ENCODE data around the gene POLR2E.

Gene POLR2E

GRCh38 chr19:1093330-1093729 is 1.8 kb downstream of the POLR2E start:
- no peak for DNase-seq

- DNase-seq: no peak
Observed at GRCh38 chr19:1091544-1092175, 3.5 kb downstream of the POLR2E start.

- no peak for DNase-seq
Observed at GRCh38 chr19:1090731-1091543, 4.2 kb downstream of the POLR2E start.

- DNase-seq: no peak
Observed at GRCh38 chr19:1089891-1090290, 5.3 kb downstream of the POLR2E start.

DNA sequence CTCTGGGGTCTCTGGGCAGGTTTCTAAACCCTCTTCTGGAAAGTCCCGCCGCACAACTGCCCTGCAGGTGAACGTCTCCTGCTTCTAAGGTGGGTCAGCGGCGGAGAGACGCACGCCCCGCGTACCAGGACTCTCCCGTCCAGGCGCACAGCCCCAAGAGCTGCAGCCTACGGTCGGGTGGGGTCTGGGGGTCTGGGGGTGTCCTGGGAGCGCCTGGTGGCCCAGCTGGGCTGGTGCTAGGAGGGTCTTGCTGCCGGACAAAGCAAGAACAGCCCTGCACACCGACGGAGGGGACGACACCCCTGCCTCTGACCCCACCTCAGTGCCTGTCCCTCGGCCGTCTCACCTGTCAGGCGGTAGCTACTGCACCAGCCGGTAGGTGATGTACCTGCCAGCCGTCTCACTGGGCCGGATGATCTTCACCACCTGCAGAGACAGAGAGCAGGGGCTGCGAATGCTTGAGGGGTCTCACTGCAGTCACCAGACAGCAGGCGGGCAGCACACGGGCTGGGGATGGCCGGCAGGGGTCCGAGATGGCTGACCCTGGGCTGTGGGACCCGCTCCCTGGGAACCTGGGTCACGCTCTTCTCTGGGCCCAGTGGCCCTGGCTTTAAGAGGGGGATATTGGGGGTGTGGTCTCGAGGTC is 5.9 kb downstream of the POLR2E start:
- no peak for DNase-seq

DNA sequence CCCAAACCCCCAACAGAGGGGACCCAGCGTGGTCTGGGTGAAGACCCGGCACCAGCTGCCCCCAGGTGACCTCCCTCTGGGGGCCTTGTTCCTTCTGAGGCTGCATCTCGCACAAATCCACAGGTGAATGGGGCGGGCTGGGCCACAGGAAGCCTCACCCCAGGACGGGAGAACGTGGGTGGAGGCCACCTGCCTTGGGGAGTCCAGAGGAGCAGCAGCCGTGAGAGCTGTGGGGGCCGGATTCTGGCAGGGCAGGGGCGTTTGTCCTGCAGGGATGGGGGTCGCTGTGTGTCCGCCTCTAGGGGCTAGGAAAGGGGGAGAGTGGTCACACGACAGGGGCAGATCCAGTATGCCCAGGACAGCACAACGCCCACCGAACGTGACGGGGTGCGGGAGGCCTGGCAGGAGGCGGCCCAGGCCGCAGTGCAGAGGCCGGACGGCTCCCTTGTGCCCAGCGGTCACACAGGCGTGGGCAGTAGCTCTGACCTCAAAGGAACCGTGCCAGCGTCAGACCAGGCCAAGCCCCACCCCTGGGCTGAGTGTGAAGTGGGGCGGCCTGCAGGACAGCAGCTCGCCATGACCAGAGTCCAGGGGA is 6.7 kb downstream of the POLR2E start:
- no peak for DNase-seq

- DNase-seq: no peak
Observed at GRCh38 chr19:1087813-1088415, 7.3 kb downstream of the POLR2E start.

DNA sequence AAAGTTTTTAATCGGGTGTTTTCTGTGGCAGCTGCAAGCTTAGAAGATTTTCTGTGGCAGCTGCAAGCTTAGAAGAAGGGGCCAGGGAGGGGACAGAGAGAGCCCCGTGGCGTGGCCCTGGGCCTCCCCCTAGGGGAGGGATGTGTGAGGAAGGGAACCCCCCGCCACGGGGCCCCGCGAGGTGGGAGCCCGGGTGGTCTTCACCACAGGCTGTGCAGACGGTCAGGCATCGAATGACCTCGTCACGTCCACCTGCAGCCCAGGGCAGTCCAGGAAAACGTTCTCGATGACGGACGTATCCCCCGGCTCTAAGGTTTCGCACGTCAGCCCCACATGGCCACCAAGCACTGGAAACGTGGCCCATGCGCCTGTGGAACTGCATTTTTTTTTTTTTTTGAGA is 8.6 kb downstream of the POLR2E start:
- no peak for DNase-seq

DNA sequence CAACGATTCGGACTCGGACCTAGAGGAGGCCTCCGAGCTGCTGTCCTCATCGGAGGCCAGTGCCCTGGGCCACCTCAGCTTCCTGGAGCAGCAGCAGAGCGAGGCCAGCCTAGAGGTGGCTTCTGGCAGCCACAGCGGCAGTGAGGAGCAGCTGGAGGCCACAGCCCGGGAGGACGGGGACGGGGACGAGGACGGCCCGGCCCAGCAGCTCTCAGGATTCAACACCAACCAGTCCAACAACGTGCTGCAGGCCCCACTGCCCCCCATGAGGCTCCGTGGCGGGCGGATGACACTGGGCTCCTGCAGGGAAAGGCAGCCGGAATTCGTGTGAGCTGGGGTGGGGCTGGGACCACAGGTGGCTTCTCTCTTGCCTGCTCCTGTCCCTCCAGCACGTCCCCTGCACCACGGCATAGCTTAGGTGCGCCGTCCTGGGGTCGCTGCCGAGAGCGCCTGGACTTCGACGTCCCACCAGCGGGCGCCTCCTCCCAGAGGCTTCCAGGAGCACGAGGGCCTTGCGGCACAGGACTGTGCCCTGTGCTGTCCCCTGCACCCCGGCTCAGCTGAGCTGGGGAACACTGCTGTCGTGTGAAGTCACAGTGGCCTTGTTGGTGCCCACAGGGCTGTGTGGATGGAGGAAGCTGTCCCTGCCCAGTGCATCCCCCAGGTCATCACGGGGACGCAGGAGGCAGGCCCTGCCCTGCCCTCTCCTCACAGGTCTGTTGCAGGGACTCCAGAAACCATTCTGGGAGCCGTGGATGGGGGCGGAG is 9.3 kb downstream of the POLR2E start:
- no peak for DNase-seq

DNA sequence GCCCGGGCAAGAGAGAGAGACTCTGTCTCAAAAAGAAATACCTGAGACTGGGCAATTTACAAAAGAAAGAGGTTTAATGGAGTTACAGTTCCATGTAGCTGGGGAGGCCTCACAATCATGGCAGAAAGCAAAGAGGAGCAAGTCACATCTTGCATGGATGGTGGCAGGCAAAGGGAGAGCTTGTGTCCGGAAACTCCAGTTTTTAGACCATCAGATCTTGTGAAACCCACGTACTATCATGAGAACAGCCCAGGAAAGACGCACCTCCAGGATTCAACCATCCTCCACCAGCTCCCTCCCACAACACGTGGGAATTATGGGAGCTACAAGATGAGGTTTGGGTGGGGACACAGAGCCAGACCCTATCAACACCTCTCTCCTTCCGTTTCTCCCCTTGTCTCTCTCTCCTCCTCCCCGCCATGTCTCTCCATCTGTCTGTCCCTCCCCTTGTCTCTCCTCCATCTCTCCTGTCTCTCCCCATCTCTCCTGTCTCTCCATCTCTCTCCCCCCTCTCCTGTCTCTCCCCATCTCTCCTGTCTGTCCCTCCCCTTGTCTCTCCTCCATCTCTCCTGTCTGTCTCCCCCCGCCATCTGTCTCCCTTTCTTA is 10.0 kb downstream of the POLR2E start:
- DNase-seq: no peak

GRCh38 chr19:1084024-1084868 is 10.9 kb downstream of the POLR2E start:
- no peak for DNase-seq

DNA sequence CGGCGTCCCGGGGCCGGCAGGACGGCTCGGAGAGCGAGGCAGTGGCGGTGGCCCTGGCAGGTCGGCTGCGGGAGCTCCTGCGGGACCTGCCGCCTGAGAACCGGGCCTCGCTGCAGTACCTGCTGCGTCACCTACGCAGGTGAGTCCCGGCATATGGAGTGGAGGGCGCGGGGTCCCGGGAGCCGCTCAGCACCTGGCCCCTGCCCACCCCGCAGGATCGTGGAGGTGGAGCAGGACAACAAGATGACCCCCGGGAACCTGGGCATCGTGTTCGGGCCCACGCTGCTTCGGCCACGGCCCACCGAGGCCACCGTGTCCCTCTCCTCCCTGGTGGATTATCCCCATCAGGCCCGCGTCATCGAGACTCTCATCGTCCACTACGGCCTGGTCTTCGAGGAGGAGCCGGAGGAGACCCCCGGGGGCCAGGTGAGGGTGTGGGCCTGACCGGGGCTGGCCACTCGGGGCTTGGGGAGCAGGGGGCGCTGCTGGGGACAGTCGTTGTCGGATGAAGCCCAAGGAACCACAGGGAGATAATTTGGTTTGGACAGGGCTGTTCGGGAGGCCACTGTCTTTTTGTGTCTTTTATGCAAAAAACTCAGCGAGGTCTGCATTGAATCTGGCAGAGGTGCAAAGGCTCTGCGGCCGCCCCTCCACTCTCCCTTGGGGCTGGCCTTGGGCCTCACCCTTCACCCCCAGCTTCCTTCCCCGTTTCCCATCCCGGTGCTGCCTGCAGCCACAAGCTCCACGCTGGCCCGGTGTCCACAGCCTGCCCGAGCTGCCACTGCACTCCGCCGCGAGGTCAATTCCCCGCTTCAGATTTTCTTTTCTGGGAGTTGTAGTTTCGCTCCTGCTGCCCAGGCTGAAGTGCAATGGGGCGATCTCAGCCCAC is 12.0 kb downstream of the POLR2E start:
- no peak for DNase-seq

- DNase-seq: peak; percentile 94
Observed at GRCh38 chr19:1082165-1082927, 12.8 kb downstream of the POLR2E start.

DNA sequence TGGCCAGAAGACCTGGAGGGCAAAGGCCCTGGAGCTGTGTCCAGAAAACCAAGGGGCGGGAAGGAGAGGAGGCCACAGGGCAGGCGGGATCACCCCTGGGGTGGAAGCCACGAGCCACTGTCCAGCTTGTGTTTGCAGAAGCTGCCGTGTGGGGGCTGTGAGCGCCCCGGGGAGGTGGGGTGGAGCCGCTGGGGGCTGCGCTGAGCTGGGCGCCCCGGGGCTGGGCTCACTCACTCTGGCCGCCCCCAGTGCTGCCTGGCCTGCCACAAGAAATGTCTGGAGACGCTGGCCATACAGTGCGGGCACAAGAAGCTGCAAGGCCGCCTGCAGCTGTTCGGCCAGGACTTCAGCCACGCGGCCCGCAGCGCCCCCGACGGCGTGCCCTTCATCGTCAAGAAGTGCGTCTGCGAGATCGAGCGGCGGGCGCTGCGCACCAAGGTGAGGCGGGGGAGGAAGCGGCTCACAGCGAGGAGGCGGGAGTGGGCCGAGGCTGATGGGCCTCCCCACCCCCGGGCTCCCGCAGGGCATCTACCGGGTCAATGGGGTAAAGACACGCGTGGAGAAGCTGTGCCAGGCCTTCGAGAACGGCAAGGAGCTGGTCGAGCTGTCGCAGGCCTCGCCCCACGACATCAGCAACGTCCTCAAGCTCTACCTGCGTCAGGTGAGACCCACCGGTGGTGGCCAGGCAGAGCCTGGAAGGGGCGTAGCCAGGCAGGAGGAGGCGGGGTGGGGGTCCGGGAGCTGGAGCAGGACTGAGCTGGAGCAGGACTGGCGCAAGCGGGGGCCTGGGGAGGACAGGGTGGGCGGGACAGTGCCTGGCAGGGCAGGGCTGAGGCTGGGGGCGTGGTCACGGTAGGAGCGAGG is 13.6 kb downstream of the POLR2E start:
- DNase-seq: no peak

DNA sequence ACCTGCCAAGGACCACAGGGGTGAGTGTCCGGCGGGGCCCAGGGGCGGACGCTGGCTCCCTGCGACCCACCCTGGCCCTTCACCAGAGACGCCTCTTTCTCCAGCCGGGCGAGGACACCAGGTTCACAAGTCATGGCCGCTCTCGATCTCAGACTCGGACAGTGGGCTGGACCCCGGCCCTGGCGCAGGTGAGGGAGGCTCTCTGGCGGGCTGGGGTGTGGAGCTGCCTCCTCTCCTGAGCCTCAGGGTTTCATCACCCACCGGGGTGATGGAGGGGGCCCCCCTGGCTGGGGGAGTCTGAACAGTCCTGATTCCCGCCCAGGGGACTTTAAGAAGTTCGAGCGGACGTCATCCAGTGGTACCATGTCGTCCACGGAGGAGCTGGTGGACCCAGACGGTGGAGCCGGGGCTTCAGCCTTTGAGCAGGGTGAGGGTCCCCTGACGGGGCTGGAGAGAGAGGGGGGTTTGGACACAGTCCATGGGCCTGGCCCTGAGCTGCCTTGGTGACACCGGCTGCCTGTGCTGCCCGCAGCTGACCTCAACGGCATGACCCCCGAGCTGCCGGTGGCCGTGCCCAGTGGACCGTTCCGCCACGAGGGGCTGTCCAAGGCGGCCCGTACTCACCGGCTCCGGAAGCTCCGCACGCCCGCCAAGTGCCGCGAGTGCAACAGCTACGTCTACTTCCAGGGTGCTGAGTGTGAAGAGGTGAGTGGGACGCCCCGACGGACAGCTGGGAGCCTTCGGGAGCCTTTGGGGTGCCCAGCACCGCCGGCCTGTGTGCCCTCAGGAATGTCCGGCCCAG is 14.6 kb downstream of the POLR2E start:
- no peak for DNase-seq

DNA sequence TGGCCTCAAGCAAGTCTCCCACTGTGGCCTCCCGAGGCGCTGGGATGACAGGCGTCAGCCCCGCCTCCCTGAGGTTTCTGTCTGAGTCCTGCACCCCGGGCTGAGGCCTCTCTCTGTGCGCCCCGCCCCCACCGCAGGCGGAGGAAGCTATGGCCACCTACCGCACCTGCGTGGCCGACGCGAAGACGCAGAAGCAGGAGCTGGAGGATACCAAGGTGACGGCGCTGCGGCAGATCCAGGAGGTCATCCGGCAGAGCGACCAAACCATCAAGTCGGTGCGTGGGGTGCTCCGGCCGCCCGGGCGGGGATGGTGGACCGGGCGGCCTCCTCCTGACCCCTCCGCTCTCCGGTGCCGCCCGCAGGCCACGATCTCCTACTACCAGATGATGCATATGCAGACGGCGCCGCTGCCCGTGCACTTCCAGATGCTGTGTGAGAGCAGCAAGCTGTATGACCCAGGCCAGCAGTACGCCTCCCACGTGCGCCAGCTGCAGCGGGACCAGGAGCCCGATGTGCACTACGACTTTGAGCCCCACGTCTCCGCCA is 15.5 kb downstream of the POLR2E start:
- no peak for DNase-seq

DNA sequence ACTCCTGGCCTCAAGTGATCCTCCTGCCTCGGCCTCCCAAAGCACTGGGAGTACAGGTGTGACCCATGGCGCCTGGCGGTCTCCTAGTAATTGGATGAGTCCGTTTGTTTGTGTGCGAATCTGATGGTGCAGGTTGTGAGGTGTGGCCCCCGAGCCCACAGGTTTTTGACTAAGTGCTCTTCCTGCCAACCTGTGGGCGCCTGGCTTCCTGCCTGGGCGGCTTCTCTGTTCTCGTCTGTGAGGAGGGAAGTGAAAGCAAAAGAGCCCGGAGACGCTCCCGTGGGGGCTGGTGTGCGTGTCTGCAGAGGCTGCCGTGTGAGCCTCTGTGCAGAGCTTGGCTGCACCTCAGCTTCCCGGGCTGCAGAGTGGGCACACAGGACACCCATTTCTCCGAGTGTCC is 18.2 kb downstream of the POLR2E start:
- DNase-seq: no peak
